ENCODE results near the gene CUEDC1. TPM values are rescaled to one million over a fixed set of nuclear protein-coding genes. Genes with fewer than 3 reads are reported as not detected.

The CUEDC1 gene
- total and polyA plus RNA-seq, 2 of the 13 experiments (the other 11 are each of a cell fraction or from before 2014, with no cell fraction given) = 7.4 to 12.9 TPM

GRCh38 chr17:57980522-57980921 lies 25.3 kb upstream of the CUEDC1 start:
- WGBS (ENCODE audit: low lambda C conversion rate) = 97% methylated on average over 4 of the region's 4 CpGs

GRCh38 chr17:57979076-57979475 lies 23.9 kb upstream of the CUEDC1 start:
- 94% methylated on average over 1 of the region's 1 CpG for WGBS (ENCODE audit: low lambda C conversion rate)
- in situ Hi-C loops (cut with HindIII; ENCODE audit: extremely low pct_ligation_motif_present, low pct_unique_long_range_greater_than_20kb) (no loop called here), intact Hi-C loops (cut with micrococcal nuclease; ENCODE audit: unreplicated experiment) (no loop called here)
- Histone ChIP-seq H3K9me3 (ENCODE audit: low read length) (no peaks in the 10 kb centered on the region), H2AFZ (ENCODE audit: low read length) (no peak overlapping the region), H3K4me1 (ENCODE audit: insufficient read depth, low read length) (peaks cover 62% of the 10 kb centered on the region), H3K4me3 (replicated peaks in 1 of 3; ENCODE audit: insufficient read depth in 1 of 3, low read depth in 2 of 3, low read length in 3 of 3) (no peak overlapping the region), H3K27ac (ENCODE audit: extremely low read length, insufficient read depth, low read length) (no peak overlapping the region), H4K20me1 (ENCODE audit: insufficient read depth, low read length) (peaks cover 21% of the 10 kb centered on the region), H3K36me3 (replicated peaks in 1 of 2; ENCODE audit: control insufficient read depth in 1 of 2, insufficient read depth in 2 of 2, low read length in 2 of 2) (peaks cover 24 to 83% of the 10 kb centered on the region in 2 experiments), H3K4me2 (ENCODE audit: low read depth, low read length) (no peak overlapping the region), H3K9ac (ENCODE audit: insufficient read depth, low read depth, low read length) (no peak overlapping the region), H3K79me2 (ENCODE audit: insufficient read depth, low read length) (peaks cover 38% of the 10 kb centered on the region), H3K27me3 (ENCODE audit: control insufficient read depth in 1 of 2, insufficient read depth in 2 of 2, low read length in 2 of 2) (no peaks in the 10 kb centered on the region)
- BruUV-seq (replicated peaks) = no TSS peak
- ATAC-seq (no peak), FAIRE-seq (no peak), DNase-seq (ENCODE audit: low spot score) (no peak)
- no peak for TF ChIP-seq ZNF326 (CRISPR knock-in tag; IDR thresholded peaks at IDR 0.05; ENCODE audit: borderline replicate concordance)
- TF ChIP-seq NFYB (CRISPR knock-in tag; IDR thresholded peaks at IDR 0.05) = no peak
- TF ChIP-seq SAP130 (CRISPR knock-in tag; IDR thresholded peaks at IDR 0.05; ENCODE audit: low read depth) = no peak
- no peak for TF ChIP-seq ZNF274 (CRISPR knock-in tag; IDR thresholded peaks at IDR 0.05)
- POLR2A ChIA-PET = no interaction called here
- CTCF ChIA-PET (ENCODE audit: low intra/inter-chr PET ratio, low total read pairs) = no interaction called here

More at GRCh38 chr17:57980522-57980921, 25.3 kb upstream of the CUEDC1 start:
- ATAC-seq (no peak), DNase-seq (ENCODE audit: low spot score) (no peak), FAIRE-seq (no peak)
- H2AFZ ChIP-seq (ENCODE audit: low read length) = no peak overlapping the region
- peaks cover 28% of the 10 kb centered on the region; the same call in 1 of the 2 replicates for H4K20me1 ChIP-seq (ENCODE audit: insufficient read depth, low read length)
- H3K4me3 ChIP-seq (replicated peaks in 1 of 3; ENCODE audit: insufficient read depth in 1 of 3, low read depth in 2 of 3, low read length in 3 of 3) = no peak overlapping the region
- peaks cover 64% of the 10 kb centered on the region for H3K4me1 ChIP-seq (ENCODE audit: insufficient read depth, low read length)
- no peak for TF ChIP-seq MXI1 (IDR thresholded peaks at IDR 0.05; ENCODE audit: borderline replicate concordance, low read depth, low read length)
- TF ChIP-seq DRAP1 (CRISPR knock-in tag; IDR thresholded peaks at IDR 0.05) = no peak
- TF ChIP-seq HMG20B (CRISPR knock-in tag; conservative IDR thresholded peaks at IDR 0.05) = no peak
- no peak overlapping the region for H3K4me2 ChIP-seq (ENCODE audit: low read depth, low read length)
- H3K79me2 ChIP-seq (ENCODE audit: insufficient read depth, low read length) = peaks cover 52% of the 10 kb centered on the region
- POLR2A ChIA-PET = interaction anchor here (0.9 kb wide), 1 partner anchor 9 kb away, joined by 3 read pairs; no protein-coding TSS in a partner anchor
- in situ Hi-C loops (cut with HindIII; ENCODE audit: extremely low pct_ligation_motif_present, low pct_unique_long_range_greater_than_20kb) (no loop called here), intact Hi-C loops (cut with micrococcal nuclease; ENCODE audit: unreplicated experiment) (no loop called here)
- H3K9me3 ChIP-seq (ENCODE audit: low read length) = no peaks in the 10 kb centered on the region
- peaks cover 21 to 76% of the 10 kb centered on the region in 2 experiments for H3K36me3 ChIP-seq (replicated peaks in 1 of 2; ENCODE audit: control insufficient read depth in 1 of 2, insufficient read depth in 2 of 2, low read length in 2 of 2)
- BruUV-seq (replicated peaks) = no TSS peak
- CTCF ChIA-PET (ENCODE audit: low intra/inter-chr PET ratio, low total read pairs) = no interaction called here
- H3K9ac ChIP-seq (ENCODE audit: insufficient read depth, low read depth, low read length) = no peak overlapping the region
- no peak overlapping the region for H3K27ac ChIP-seq (ENCODE audit: extremely low read length, insufficient read depth, low read length)
- H3K27me3 ChIP-seq (ENCODE audit: control insufficient read depth in 1 of 2, insufficient read depth in 2 of 2, low read length in 2 of 2) = no peaks in the 10 kb centered on the region

Measured in HepG2 (cell line).